ENCODE data around the gene PHKA2. TPM values are rescaled to one million over a fixed set of nuclear protein-coding genes. Genes with fewer than 3 reads are reported as not detected.
A peak's percentile ranks its signal among the peaks of the same experiment; 100 is the strongest.

Gene PHKA2
- total RNA-seq, 6 donors from 2014 or later = 19.2 to 74.4 (median 25.9) TPM

GRCh38 chrX:18899796-18900380 lies 84.0 kb downstream of the PHKA2 start:
- Histone ChIP-seq H3K27ac (no peak overlapping the region), H3K9me3 (no peaks in the 10 kb centered on the region), H3K36me3 (peaks cover 0 to 4% (median 2%) of the 10 kb centered on the region in 4 donors), H3K4me3 (no peak overlapping the region), H3K4me1 (peaks cover 0 to 7% (median 0%) of the 10 kb centered on the region in 4 donors), H3K27me3 (no peaks in the 10 kb centered on the region)
- TF ChIP-seq CTCF (IDR thresholded peaks at IDR 0.05) (peak in 4 of 6 experiments; percentile 8 to 35 (median 22)), EP300 (IDR thresholded peaks at IDR 0.05) (no peak), POLR2A (IDR thresholded peaks at IDR 0.05) (no peak), POLR2AphosphoS5 (IDR thresholded peaks at IDR 0.05) (no peak)
- WGBS, 2 donors = 63 to 64% methylated on average over 11 to 13 of the region's 13 CpGs
- ATAC-seq (ENCODE audit: low FRiP score in 2 of 2) (no peak), DNase-seq (peak in 1 of 2 donors; percentile 22)

GRCh38 chrX:18898492-18898891 lies 85.4 kb downstream of the PHKA2 start:
- no peak for DNase-seq
- Histone ChIP-seq H3K27me3 (no peaks in the 10 kb centered on the region), H3K9me3 (no peaks in the 10 kb centered on the region), H3K27ac (no peak overlapping the region), H3K4me1 (peaks cover 0 to 7% (median 0%) of the 10 kb centered on the region in 4 donors), H3K4me3 (no peak overlapping the region), H3K36me3 (peaks cover 0 to 6% (median 2%) of the 10 kb centered on the region in 4 donors)
- no peak for ATAC-seq (ENCODE audit: low FRiP score in 2 of 2)
- TF ChIP-seq CTCF (IDR thresholded peaks at IDR 0.05) (no peak), POLR2AphosphoS5 (IDR thresholded peaks at IDR 0.05) (no peak), EP300 (IDR thresholded peaks at IDR 0.05) (no peak), POLR2A (IDR thresholded peaks at IDR 0.05) (no peak)
- WGBS, 2 donors = 77 to 79% methylated on average over 6 of the region's 6 CpGs

- Histone ChIP-seq H3K27ac (no peak overlapping the region), H3K4me3 (no peak overlapping the region), H3K27me3 (no peaks in the 10 kb centered on the region), H3K36me3 (peaks cover 0 to 6% (median 2%) of the 10 kb centered on the region in 4 donors), H3K4me1 (peaks cover 0 to 7% (median 0%) of the 10 kb centered on the region in 4 donors), H3K9me3 (no peaks in the 10 kb centered on the region)
- ATAC-seq (ENCODE audit: low FRiP score in 2 of 2) (no peak), DNase-seq (no peak)
- TF ChIP-seq POLR2AphosphoS5 (IDR thresholded peaks at IDR 0.05) = no peak
- no peak for TF ChIP-seq EP300 (IDR thresholded peaks at IDR 0.05)
- TF ChIP-seq CTCF (IDR thresholded peaks at IDR 0.05) = no peak
- TF ChIP-seq POLR2A (IDR thresholded peaks at IDR 0.05) = no peak
- WGBS, 2 donors = 83 to 92% methylated on average over 2 to 11 of the region's 11 CpGs
These were observed 85.8 kb downstream of the PHKA2 start for GRCh38 chrX:18898091-18898490.

GRCh38 chrX:18897611-18898010 lies 86.3 kb downstream of the PHKA2 start:
- Histone ChIP-seq H3K27ac (no peak overlapping the region), H3K27me3 (no peaks in the 10 kb centered on the region), H3K36me3 (peaks cover 0 to 6% (median 2%) of the 10 kb centered on the region in 4 donors), H3K9me3 (no peaks in the 10 kb centered on the region), H3K4me3 (no peak overlapping the region), H3K4me1 (peaks cover 0 to 7% (median 0%) of the 10 kb centered on the region in 4 donors)
- ATAC-seq (ENCODE audit: low FRiP score in 2 of 2) = no peak
- WGBS, 2 donors = 83% methylated on average over 14 of the region's 15 CpGs; no CpG with 5 or more reads in 1 of the 2 donors
- TF ChIP-seq POLR2AphosphoS5 (IDR thresholded peaks at IDR 0.05) = no peak
- TF ChIP-seq EP300 (IDR thresholded peaks at IDR 0.05) = no peak
- no peak for TF ChIP-seq CTCF (IDR thresholded peaks at IDR 0.05)
- TF ChIP-seq POLR2A (IDR thresholded peaks at IDR 0.05) = no peak
- DNase-seq = peak in 1 of 2 donors; percentile 26
